Neural progenitor cell (in vitro differentiated cells): Measurements from ENCODE around the gene GLCE.

Experiments
- CTCF ChIP-seq: fragments of 200-600 bp; sonication (generic); IDR thresholded peaks from 2 replicates; pipeline ENCODE4 v1.5.1; 2017; ENCODE audit warnings: antibody characterized with exemption, mild to moderate bottlenecking
- EZH2 ChIP-seq: fragments of 200-600 bp; sonication (generic); IDR thresholded peaks from 2 replicates; pipeline ENCODE4 v1.6.1; 2017; ENCODE audit warnings: antibody characterized with exemption, mild to moderate bottlenecking, moderate library complexity

- TF ChIP-seq CTCF (no peak), EZH2 (no peak)
Measured at GRCh38 chr15:69311319-69311721, 150.9 kb downstream of the GLCE start.
